Natural killer cell (primary cell): ENCODE results near the gene ACER3. TPM values are rescaled to one million over a fixed set of nuclear protein-coding genes. Genes with fewer than 3 reads are reported as not detected.
"Not testable (repeated sequence)": the region's sequence is repeated elsewhere in the genome, so short reads cannot be mapped to it uniquely, and the experiment has no call there.

Source experiments
- ATAC-seq, 3 donors: fragments of 150-1000 bp in 2 of 3; fragments of 200-7000 bp in 1 of 3; cut with Tn5 transposase; 1 replicate in 1 of 3; 2 replicates in 2 of 3; pipeline ENCODE4 v1.10.0; 2021; ENCODE audit warnings: mild to moderate bottlenecking in 2 of 3, moderate library complexity in 2 of 3
- DNase-seq, 2 donors: peaks; one replicate each; pipeline versions ENCODE4 v3.0.0 to v3.0.0-alpha.2; 2013 to 2021; ENCODE audit warnings: mixed read lengths in 1 of 2
- H3K27ac ChIP-seq: one replicate; pipeline ENCODE4 v1.5.1; 2013; ENCODE audit warnings: mild to moderate bottlenecking, low read length
- H3K27me3 ChIP-seq: one replicate; pipeline ENCODE4 v1.6.1; 2013; ENCODE audit warnings: low read length; ENCODE audit not compliant: control insufficient read depth, insufficient read depth
- H3K36me3 ChIP-seq: one replicate; pipeline ENCODE4 v1.6.1; 2013; ENCODE audit warnings: low read length; ENCODE audit not compliant: control insufficient read depth, insufficient read depth
- H3K4me1 ChIP-seq: one replicate; pipeline ENCODE4 v1.6.1; 2013; ENCODE audit warnings: low read length; ENCODE audit not compliant: control insufficient read depth, insufficient read depth
- H3K4me3 ChIP-seq: one replicate; pipeline ENCODE4 v1.5.1; 2013; ENCODE audit warnings: low read length
- H3K9me3 ChIP-seq: one replicate; pipeline ENCODE4 v1.6.1; 2013; ENCODE audit warnings: low read length; ENCODE audit not compliant: control insufficient read depth, insufficient read depth
- H3K27ac Mint-ChIP-seq, 2 donors: one replicate each; pipeline ENCODE4 v1.8.0; 2022; ENCODE audit warnings: mild to moderate bottlenecking in 2 of 2, mixed read lengths in 2 of 2, moderate library complexity in 1 of 2
- H3K27me3 Mint-ChIP-seq, 2 donors: one replicate each; pipeline ENCODE4 v1.8.0; 2022; ENCODE audit warnings: low read depth in 2 of 2, mixed read lengths in 2 of 2
- H3K36me3 Mint-ChIP-seq: one replicate; pipeline ENCODE4 v1.8.0; 2022; ENCODE audit warnings: mixed read lengths
- H3K4me1 Mint-ChIP-seq, 2 donors: one replicate each; pipeline ENCODE4 v1.8.0; 2022; ENCODE audit warnings: mixed read lengths in 2 of 2
- H3K4me3 Mint-ChIP-seq: one replicate; pipeline ENCODE4 v1.8.0; 2022; ENCODE audit warnings: mild to moderate bottlenecking, moderate library complexity, mixed read lengths
- H3K9me3 Mint-ChIP-seq, 2 donors: one replicate each; pipeline ENCODE4 v1.8.0; 2022; ENCODE audit warnings: mixed read lengths in 2 of 2
- WGBS: methylation state at CpG from one replicate; pipeline ENCODE4 v1.1.7; 2013; ENCODE audit warnings: missing lambda C conversion rate; ENCODE audit not compliant: insufficient coverage; 5-methylcytosine and 5-hydroxymethylcytosine counted together
- intact Hi-C: fragments of 100-400 bp; cut with micrococcal nuclease; formaldehyde crosslinking; loops from one replicate; pipeline ENCODE4 v1.14.2; 2022
- total RNA-seq, 4 donors: library from RNA; stranded (reverse); fragments of 120-200 nt in 1 of 4; gene quantifications; one replicate each; pipeline versions ENCODE4 v1.2.3 to v1.2.4, GENCODE V29; 2013 to 2022
- TF ChIP-seq, protein P1 (sequence below): fragments of 200-600 bp; IDR thresholded peaks from one replicate; pipeline ENCODE4 v1.8.0; 2022; ENCODE audit warnings: antibody characterized with exemption

Gene ACER3
- total RNA-seq, 3 donors from 2014 or later (not counting 1 experiment from before 2014, with no cell fraction given): 12.1 to 14.8 (median 13.6) TPM

DNA sequence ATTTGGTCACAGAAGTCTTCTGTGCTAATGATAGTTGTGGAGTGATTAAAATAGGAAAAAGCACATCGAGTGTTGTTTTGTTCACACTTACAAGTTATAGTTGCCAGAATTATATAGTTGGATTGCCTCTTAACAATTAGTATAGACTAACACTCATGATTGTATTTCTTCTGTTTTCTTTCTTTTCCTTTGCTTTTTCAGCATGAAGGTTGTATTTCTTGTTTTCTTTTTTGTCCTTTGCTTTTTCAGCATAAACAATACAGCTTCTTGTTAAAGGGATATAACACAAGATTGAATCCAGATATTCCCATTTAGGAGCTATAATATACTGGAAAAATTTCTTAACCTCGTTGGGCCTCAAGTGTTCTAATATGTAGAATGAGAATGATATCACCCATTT is 31.1 kb downstream of the ACER3 start:
- TF ChIP-seq, protein P1, sequence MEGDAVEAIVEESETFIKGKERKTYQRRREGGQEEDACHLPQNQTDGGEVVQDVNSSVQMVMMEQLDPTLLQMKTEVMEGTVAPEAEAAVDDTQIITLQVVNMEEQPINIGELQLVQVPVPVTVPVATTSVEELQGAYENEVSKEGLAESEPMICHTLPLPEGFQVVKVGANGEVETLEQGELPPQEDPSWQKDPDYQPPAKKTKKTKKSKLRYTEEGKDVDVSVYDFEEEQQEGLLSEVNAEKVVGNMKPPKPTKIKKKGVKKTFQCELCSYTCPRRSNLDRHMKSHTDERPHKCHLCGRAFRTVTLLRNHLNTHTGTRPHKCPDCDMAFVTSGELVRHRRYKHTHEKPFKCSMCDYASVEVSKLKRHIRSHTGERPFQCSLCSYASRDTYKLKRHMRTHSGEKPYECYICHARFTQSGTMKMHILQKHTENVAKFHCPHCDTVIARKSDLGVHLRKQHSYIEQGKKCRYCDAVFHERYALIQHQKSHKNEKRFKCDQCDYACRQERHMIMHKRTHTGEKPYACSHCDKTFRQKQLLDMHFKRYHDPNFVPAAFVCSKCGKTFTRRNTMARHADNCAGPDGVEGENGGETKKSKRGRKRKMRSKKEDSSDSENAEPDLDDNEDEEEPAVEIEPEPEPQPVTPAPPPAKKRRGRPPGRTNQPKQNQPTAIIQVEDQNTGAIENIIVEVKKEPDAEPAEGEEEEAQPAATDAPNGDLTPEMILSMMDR: no peak
- H3K9me3 Mint-ChIP-seq: no peaks in the 10 kb centered on the region
- WGBS: no CpG with 5 or more reads among the region's 2 CpGs

DNA sequence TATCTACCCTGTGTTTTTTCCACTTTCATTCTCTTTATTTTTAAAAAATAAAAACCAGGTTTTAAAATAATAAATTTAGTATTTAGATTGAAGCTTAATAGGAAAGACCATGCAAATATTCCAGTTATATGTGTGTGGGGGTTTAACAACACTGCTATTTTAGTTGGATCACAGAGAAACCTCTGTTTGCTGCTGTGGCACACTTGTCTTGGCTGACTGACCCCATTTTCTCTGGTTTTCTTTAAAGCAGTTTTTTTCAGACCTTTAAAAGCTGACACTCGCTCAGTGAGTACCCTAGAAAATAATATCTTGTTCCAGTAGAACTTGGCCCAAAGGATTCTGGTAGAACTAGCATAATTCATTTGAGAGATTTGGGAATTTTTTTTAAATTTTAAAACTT is 31.6 kb downstream of the ACER3 start:
- peaks cover 4 to 9% of the 10 kb centered on the region in 2 donors for H3K4me1 Mint-ChIP-seq
- no peaks in the 10 kb centered on the region for H3K36me3 ChIP-seq
- intact Hi-C loops: no loop called here
- TF ChIP-seq, protein P1: no peak
- H3K27me3 Mint-ChIP-seq: no peaks in the 10 kb centered on the region
- no peaks in the 10 kb centered on the region for H3K27me3 ChIP-seq
- H3K9me3 ChIP-seq: no peaks in the 10 kb centered on the region
- no peaks in the 10 kb centered on the region for H3K9me3 Mint-ChIP-seq
- no peaks in the 10 kb centered on the region for H3K4me1 ChIP-seq
- DNase-seq: no peak
- ATAC-seq: no peak
- H3K36me3 Mint-ChIP-seq: no peaks in the 10 kb centered on the region
- no peak overlapping the region for H3K4me3 Mint-ChIP-seq
- H3K4me3 ChIP-seq: no peak overlapping the region
- 67% methylated on average over 1 of the region's 1 CpG for WGBS
- H3K27ac Mint-ChIP-seq: no peak overlapping the region
- H3K27ac ChIP-seq: no peak overlapping the region

More for the DNA sequence above, 31.1 kb downstream of the ACER3 start:
- Mint-ChIP-seq H3K36me3 (no peaks in the 10 kb centered on the region), H3K4me1 (peaks cover 4 to 9% of the 10 kb centered on the region in 2 donors), H3K27ac (no peak overlapping the region), H3K27me3 (no peaks in the 10 kb centered on the region), H3K4me3 (no peak overlapping the region)
- intact Hi-C loops: no loop called here
- no peak for ATAC-seq
- Histone ChIP-seq H3K4me3 (no peak overlapping the region), H3K27ac (no peak overlapping the region), H3K36me3 (no peaks in the 10 kb centered on the region), H3K4me1 (no peaks in the 10 kb centered on the region), H3K9me3 (no peaks in the 10 kb centered on the region), H3K27me3 (no peaks in the 10 kb centered on the region)
- no peak for DNase-seq

DNA sequence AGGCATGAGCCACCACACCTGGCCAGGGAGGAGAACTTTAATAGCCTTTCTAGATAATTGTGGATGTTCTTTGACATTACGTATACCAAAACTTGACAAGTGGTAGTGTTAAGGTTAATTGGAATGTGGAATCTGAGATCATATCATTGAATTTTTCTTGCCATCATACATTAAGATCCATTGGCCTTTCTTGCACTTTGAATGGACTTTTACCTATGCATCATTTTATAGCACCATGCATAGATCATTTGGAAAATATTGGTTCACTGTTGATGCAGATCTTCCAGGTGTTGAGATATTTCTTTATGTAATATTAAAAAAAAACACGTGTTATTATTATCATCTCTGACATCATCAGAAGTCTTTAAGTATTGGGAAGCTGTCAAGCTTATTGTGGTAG is 36.5 kb downstream of the ACER3 start:
- H3K27me3 Mint-ChIP-seq: no peaks in the 10 kb centered on the region
- WGBS: 100% methylated on average over 1 of the region's 2 CpGs
- H3K36me3 ChIP-seq: no peaks in the 10 kb centered on the region
- peaks cover 4 to 10% of the 10 kb centered on the region in 2 donors for H3K4me1 Mint-ChIP-seq
- intact Hi-C loops: no loop called here
- TF ChIP-seq, protein P1: no peak
- H3K4me1 ChIP-seq: no peaks in the 10 kb centered on the region
- no peaks in the 10 kb centered on the region for H3K9me3 Mint-ChIP-seq
- H3K9me3 ChIP-seq: no peaks in the 10 kb centered on the region
- H3K27ac Mint-ChIP-seq: no peak overlapping the region
- no peak overlapping the region for H3K27ac ChIP-seq
- no peaks in the 10 kb centered on the region for H3K36me3 Mint-ChIP-seq
- ATAC-seq (no peak), DNase-seq (no peak)
- no peaks in the 10 kb centered on the region for H3K27me3 ChIP-seq
- H3K4me3 ChIP-seq: no peak overlapping the region
- H3K4me3 Mint-ChIP-seq: no peak overlapping the region

DNA sequence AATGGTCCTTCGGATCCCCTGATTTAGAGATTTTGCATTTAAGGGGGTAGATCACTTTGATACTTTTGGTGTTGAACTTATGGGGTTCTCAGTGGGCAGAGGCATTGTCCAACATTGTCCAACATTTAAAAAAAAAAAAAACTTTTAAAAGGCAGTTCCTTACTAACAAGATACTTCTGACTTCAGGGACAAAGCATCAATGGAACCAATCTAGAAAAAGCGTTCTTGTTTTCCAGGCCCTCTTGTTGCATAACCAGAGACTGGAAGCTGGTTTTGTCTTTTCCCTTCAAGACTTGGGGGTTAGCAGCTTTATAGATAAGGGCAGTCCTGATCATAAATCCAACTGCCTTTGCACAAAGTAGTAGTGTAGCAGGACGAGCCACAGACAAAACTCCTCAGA is 40.4 kb downstream of the ACER3 start:
- Mint-ChIP-seq H3K36me3 (no peaks in the 10 kb centered on the region), H3K27me3 (no peaks in the 10 kb centered on the region), H3K27ac (no peak overlapping the region), H3K9me3 (no peaks in the 10 kb centered on the region), H3K4me1 (peaks cover 9 to 15% of the 10 kb centered on the region in 2 donors), H3K4me3 (no peak overlapping the region)
- Histone ChIP-seq H3K4me1 (no peaks in the 10 kb centered on the region), H3K27ac (no peak overlapping the region), H3K27me3 (no peaks in the 10 kb centered on the region), H3K36me3 (no peaks in the 10 kb centered on the region), H3K4me3 (no peak overlapping the region), H3K9me3 (no peaks in the 10 kb centered on the region)
- ATAC-seq (no peak), DNase-seq (no peak)
- intact Hi-C loops: no loop called here
- TF ChIP-seq, protein P1: no peak
- 85% methylated on average over 3 of the region's 3 CpGs for WGBS

DNA sequence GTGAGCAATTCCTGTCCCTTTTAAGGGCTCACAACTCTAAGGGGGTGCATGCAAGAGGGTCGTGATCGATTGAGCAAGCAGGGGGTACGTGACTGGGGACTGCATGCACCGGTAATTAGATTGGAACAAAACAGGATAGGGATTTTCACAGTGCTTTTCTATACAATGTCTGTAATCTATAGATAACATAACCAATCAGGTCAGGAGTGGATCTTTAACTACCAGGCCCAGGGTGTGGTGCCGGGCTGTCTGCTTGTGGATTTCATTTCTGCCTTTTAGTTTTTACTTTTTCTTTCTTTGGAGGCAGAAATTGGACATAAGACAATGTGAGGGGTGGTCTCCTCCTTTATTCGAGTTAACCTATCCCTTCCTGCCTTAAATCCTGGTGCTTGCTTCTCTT is 40.9 kb downstream of the ACER3 start:
- H3K4me3 Mint-ChIP-seq, intact Hi-C loops, H3K9me3 ChIP-seq, H3K27ac Mint-ChIP-seq, H3K36me3 Mint-ChIP-seq, H3K27me3 Mint-ChIP-seq, ATAC-seq, H3K4me3 ChIP-seq, H3K4me1 ChIP-seq, DNase-seq, H3K27ac ChIP-seq, H3K9me3 Mint-ChIP-seq, H3K27me3 ChIP-seq, H3K36me3 ChIP-seq: not testable (repeated sequence)
- WGBS: 87% methylated on average over 4 of the region's 6 CpGs
- H3K4me1 Mint-ChIP-seq: peaks cover 9 to 15% of the 10 kb centered on the region in 2 donors
